Right ventricle myocardium superior (tissue), 1 donor: ENCODE results near the gene TP73. TPM values are rescaled to one million over a fixed set of nuclear protein-coding genes. Genes with fewer than 3 reads are reported as not detected.

Experiments used
- ATAC-seq: fragments of 200-7000 bp; cut with Tn5 transposase; one replicate; pipeline ENCODE4 v1.9.1; 2020; ENCODE audit warnings: mild to moderate bottlenecking; ENCODE audit not compliant: poor library complexity
- DNase-seq: peaks from one replicate; pipeline ENCODE4 v3.0.0-alpha.2; 2020
- intact Hi-C: fragments of 100-400 bp; cut with DNase I; formaldehyde crosslinking; loops from one replicate; pipeline ENCODE4 v1.11.2; 2022
- total RNA-seq: library from RNA; stranded (reverse); fragmentation: NEBNext Ultra II Directional; extraction: Animal tissue kit (Norgen Biotek cat#: 25700); gene quantifications from one replicate; pipeline ENCODE4 v1.2.1, GENCODE V29; 2021
- donor health status: DM: no; HTN: yes; CAD: no; lungs with severe emphysema.

TP73 gene
- total RNA-seq, 1 donor from 2014 or later: not detected

DNA sequence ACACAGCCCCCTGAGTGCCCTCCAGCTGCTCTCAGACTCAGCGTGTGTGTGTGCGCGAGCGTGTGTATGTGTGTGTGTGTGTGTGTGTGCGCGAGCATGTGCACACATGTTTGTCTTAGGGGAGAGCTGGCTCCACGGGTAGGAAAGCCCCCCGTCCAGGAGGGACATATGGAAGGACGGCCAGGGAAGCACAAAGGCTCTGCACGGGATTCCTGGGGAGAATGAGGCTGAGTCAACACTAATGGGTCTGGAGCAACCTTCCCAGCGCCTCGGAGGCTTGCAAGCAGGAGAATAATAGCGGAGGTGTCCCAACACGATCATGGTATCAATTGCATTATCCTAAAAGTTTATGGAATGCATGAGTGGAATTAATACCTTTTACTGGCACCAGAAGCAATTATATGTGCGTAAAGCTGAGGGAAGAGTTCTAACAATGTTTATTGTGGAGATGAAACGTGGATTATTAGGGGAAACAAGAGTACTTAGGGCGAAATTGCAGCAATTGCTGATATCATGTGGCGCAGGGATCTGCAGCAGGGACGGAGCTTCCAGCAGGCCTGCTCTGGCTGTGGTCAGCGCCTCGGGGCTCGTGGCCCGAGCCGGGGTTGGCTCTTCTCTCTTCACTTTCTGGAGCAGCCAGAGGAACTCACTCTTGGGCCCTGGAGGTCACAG, 59.6 kb downstream of the TP73 start:
- intact Hi-C loops: no loop called here
- ATAC-seq: no peak
- DNase-seq: no peak

DNA sequence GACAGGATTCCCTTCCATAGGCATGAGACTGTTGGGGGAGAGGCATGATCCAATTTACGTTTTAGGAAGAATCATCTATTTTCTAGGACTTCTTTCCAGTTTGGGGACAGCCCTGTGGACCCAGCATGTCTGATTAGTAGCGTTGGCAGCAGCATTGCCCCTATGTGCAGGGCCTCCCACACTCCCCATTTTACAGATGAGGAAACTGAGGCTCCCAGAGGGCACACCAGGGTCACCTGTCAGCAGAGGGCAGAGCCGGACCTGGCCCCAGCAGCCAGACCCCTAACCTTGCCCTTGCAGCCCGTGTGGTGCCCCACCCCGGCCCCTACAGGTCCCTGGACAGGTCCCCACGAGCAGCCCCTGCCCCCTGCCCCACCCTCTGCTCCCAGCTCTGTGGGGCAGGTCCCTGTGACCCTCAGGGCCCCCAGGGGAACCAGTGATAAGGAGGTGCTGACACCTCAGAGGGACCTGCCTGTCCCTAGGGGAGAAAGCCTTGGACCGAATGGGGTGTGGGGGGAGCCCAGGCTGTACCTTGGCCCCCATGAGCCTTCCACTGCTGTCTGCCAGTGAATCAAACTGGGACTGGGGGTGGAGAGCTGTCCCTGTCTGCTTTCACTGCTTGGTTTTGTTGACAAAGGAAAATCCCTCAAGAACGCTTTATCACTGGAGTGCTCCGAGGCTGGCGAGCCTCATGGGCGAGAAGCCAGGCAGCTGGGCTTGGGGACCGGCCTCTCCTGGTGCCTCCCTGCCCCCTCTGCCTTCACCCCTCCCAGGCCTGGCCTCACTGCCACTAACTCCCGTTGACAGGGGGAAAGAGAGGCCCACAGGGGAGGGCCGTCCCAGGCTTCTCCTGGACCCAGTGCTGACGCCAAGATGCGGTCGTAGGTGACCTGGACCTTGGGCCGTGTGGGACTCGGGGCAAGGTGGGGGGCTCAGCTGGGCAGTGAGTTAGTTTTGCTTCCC, 60.5 kb downstream of the TP73 start:
- ATAC-seq (peak; percentile 89), DNase-seq (peak; percentile 83)
- intact Hi-C loops: no loop called here

DNA sequence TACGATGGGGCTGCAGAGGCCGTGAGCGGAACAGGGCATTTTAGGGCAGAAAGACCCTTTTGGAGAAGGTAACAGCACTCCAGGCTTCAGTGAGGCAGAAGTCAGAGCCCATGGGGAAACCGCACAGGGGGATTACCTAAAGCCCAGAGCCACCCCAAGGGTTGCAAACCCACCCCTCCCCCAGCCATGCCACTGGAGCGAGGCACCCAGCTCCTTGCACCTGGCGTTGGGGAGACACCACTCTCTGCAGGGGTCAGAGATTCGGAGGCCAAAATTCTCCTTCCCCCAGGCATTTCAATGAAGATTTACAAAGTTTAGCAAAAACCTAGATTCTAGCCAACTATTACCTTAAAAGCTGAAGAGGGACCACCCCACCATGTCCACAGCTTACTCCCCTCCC, 61.5 kb downstream of the TP73 start:
- intact Hi-C loops: no loop called here
- ATAC-seq: no peak
- no peak for DNase-seq

DNA sequence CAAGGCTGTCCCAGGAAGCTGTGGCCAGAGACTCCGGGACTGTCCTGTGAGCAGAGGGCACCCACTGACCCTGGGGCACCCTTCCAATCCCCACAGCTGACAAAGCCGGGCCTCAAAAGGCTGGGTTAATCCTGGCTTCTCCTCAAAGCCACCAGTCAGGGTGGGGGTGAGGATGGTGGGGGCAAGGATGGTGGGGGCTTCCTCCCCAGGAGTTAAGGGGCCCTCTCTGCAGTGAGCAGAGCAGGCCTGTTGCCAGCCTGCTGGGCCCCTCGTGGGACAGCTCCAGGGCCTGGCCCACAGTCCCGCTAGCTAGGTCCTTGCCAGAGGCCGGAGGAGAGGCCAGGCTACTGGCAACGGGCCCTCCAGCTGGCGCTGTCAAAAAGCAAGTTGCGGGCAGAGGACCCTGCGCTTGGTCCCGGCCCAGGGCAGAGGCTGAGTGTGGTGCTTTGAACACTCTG, 62.0 kb downstream of the TP73 start:
- DNase-seq (peak; percentile 69), ATAC-seq (peak; percentile 73)
- intact Hi-C loops: no loop called here

DNA sequence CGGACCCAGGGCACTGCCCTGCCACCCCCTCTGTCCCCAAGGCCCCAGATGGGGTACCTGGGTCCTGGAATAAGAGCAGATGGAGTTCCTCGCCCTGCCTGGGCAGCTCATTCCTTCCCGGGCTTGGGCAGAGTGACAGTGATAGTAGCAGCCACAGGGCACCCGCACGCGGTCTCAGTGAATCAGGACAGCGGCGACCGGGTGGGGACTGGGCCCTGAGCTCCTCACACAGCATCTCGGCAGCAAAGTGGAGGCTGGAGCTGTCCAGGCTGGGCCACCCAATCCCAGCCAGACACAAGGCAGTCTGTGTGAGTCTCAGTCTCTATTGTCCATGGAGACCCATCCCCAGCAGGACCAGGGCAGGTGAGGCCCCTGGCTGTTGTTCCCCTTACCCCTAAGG, 62.5 kb downstream of the TP73 start:
- intact Hi-C loops: no loop called here
- no peak for ATAC-seq

DNA sequence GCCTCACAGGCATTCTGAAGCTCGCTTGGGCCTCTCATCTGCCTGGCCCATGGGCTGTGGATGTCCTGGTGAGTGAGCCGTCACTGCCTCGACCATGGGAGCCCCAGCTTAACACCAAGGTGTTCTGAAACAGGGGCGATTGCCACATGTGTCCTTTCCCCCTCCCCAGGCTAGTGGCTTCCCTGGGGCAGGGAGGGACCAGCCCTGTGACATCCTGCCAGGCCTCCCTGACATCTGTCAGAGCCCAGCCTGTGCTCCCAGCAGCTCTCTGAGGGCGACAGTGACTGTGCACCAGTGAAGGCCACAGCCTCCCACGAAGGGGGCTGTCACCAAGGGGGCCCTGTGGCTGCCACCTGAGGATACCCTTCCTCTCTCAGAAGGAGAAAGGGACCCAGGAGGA, 64.0 kb downstream of the TP73 start:
- ATAC-seq: no peak
- no peak for DNase-seq
- intact Hi-C loops: no loop called here

More for the DNA sequence above, 62.5 kb downstream of the TP73 start:
- no peak for DNase-seq

DNA sequence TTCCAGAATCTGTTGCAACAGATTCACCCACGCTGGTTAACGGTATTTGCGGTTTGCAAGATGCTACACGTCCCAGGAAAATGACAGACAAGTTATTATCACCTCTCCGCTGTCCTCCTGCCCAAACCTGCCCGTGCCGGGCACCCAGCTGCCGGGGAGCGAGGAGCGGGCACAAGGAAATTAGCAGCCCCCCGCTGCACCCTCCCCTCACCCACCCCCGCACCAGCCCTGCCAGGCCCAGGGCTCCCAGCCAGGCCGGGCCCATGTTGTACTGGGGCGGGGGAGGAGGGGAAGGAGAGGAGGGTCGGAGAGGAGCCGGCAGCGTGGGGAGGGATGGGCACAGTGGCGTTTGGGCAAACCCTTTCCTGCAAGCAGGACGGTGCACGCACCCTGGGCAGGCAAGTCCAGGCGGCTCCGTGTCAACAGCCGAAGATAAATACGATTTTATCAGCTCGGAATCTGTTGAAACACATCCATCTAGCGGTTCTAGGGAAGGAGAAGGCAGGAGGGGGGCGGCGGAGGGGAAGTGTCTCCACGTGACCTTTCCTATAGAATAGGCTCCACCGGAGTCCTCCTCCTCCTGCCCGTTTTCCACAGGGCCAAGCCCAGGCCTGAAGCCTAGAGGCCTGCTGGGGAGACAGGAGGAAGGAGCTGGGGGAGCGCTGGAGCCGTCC, 64.9 kb downstream of the TP73 start:
- no peak for DNase-seq
- ATAC-seq: no peak
- intact Hi-C loops: no loop called here

DNA sequence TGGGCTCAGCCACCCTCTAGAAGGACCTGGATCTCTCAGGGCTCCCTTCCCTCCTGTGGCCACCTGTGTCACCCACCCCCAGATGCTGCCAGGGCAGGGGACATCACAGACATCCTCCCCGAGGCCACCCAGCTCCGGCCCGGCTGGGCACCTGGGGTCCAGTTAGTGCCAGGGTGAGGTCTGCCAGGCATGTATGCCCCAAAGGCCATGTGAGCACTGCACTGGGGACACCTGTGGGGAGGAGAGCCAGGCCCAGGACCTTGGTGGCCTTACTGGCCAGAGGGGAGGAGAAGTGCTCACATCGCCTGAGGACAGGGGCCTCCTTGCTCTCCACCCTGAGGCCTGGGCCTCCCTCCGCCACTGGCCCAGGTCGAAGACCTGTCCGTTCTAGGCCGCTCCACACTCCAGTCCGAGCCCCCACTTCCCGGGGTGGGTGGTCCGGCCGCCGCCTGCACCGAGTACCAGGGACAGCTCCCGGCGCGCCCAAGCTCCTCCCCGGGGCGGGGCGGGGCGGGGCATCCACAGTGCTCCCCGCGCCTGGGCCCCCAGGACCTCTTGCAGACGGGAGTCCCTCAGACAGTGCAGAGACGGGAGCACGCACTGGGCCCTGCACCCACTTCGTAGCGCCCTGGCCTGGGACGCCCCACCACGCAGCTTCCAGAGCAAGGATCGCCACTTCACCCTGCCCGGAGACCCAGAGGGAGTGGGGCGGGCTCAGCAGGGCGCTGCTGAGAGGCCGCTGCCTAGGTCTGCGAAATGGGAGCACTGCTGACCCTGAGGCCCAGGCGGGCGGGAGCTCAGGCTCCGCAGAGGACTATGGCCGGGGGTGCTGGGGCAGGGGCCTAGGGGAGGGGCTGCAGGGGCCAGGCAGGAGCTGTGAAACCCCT, 65.6 kb downstream of the TP73 start:
- DNase-seq: no peak
- intact Hi-C loops: no loop called here
- no peak for ATAC-seq

DNA sequence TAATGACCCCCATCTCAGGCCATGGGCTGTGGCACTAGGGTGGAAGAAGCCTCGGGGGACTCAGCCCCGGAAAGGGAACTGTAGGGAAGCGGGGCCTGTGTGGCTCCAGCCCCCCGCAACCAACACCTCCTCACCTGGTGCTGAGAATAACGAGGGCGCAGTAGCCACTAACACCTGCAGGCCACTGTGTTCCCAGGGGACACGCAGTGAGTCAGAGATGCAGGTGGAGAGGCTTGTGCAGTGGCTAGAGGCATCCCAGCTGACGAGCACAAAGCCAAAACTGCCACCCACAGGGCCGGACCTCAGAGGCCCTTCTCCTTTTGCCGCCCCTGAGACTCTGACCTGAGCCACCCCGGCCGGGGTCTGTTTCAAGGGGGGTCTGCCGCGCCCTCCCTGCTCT, 66.4 kb downstream of the TP73 start:
- DNase-seq (no peak), ATAC-seq (no peak)
- intact Hi-C loops: no loop called here

DNA sequence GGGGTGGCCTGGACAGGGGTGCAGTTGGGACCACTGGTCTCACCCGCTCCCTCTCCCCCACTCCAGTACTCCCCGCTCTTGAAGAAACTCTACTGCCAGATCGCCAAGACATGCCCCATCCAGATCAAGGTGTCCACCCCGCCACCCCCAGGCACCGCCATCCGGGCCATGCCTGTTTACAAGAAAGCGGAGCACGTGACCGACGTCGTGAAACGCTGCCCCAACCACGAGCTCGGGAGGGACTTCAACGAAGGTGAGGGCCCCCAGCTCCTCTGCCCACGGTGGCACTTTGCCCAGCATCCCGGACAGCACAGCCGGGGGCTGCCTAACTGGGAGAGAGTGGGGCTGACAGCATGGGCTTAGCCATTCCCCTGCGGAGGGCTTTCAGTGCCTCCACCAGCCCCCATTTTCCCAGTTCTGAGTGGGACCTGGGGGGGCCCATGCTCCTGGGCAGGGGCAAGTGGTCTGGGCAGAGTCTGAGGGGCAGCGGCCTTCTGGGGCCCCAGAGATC, 69.7 kb downstream of the TP73 start:
- DNase-seq (no peak), ATAC-seq (no peak)
- intact Hi-C loops: loop anchor here (10.0 kb wide), 1 partner anchor 157 kb away; no protein-coding TSS in a partner anchor

DNA sequence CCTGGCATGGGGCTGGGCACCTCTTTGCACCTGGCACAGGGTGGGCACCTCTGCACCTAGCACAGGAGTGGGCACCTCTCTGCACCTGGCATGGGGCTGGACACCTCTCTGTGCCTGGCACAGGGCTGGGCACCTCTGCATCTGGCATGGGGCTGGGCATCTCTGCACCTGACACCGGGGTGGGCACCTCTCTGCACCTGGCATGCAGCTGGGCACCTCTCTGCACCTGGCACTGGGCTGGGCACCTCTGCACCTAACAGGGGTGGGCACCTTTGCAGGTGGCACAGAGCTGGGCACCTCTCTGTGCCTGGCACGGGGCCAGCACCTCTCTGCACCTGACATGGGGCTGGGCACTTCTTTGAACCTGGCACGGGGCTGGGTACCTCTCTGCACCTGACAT, 70.5 kb downstream of the TP73 start:
- intact Hi-C loops: loop anchor here (10.0 kb wide), 1 partner anchor 158 kb away; no protein-coding TSS in a partner anchor
- ATAC-seq: no peak
- no peak for DNase-seq

DNA sequence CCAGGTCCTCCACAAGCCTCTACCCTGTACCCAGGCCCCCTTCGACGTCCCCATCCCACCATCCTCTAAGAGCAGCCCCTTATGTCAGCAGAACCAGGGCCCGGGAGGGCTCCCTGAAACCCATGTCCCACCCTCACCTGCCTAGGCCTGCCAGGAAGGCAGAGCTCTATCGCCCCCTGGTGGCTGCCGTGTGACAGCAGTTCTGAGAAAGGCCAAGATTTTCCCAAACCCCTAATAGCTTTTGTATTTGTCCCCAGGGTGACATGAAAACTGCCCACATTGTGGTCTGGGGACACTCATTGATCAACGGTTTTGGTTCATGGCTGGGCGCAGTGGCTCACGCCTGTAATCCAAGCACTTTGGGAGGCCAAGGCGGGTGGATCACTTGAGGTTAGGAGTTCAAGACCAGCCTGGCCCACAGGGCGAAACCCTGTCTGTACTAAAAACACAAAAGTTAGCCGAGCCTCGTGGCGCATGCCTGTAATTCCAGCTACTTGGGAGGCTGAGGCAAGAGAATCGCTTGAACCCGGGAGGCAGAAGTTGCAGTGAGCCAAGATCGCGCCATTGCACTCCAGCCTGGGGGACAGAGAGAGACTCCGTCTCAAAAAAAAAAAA, 72.2 kb downstream of the TP73 start:
- intact Hi-C loops: loop anchor here (10.0 kb wide), 1 partner anchor 160 kb away; no protein-coding TSS in a partner anchor
- ATAC-seq (peak; percentile 68), DNase-seq (peak; percentile 83)

DNA sequence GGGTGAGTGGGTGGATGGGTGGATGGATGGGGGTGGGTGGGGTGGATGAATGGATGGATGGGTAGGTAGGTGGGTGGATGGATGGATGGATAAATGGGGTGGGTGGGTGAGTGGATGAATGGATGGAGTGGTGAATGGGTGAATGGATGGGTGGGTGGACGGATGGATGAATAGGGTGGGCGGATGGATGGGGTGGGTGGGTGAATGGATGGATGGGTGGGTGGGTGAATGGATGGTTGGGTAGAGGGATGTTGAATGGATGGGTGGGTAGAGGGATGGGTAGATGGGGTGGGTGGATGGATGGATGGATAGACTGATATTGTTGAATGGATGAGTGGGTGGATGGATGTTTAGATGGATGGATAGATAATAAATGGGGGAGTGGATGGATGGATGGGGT, 73.0 kb downstream of the TP73 start:
- DNase-seq (no peak), ATAC-seq (no peak)
- intact Hi-C loops: loop anchor here (10.0 kb wide), 1 partner anchor 161 kb away; no protein-coding TSS in a partner anchor

DNA sequence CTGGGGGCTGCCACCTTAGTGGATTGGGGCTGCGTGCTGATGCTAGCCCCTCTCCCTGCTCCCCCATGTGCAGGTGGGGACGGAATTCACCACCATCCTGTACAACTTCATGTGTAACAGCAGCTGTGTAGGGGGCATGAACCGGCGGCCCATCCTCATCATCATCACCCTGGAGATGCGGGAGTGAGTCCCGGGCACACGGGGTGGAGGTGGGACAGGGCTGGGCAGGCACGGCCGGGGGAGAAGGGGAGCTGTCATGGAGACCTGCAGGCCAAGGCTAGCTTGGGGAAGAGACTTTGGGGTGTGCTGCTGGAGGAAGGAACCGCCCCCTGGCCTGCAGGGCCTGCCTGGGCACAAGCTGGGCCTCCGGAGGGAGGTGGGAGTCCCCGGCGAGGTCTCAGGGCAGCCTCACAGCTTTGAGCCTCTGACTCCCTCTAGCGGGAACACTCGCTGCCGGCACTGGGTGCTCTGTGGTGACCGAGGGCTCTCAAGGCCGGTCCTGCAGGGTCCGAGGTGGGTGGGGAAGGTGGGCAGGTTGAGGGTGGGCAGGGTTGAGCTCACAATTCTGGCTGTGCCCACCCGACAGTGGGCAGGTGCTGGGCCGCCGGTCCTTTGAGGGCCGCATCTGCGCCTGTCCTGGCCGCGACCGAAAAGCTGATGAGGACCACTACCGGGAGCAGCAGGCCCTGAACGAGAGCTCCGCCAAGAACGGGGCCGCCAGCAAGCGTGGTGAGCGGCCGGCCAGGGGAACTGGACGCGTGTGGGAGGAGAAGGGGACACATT, 74.9 kb downstream of the TP73 start:
- intact Hi-C loops: loop anchor here (10.0 kb wide), 1 partner anchor 162 kb away; no protein-coding TSS in a partner anchor
- no peak for ATAC-seq
- DNase-seq: no peak

DNA sequence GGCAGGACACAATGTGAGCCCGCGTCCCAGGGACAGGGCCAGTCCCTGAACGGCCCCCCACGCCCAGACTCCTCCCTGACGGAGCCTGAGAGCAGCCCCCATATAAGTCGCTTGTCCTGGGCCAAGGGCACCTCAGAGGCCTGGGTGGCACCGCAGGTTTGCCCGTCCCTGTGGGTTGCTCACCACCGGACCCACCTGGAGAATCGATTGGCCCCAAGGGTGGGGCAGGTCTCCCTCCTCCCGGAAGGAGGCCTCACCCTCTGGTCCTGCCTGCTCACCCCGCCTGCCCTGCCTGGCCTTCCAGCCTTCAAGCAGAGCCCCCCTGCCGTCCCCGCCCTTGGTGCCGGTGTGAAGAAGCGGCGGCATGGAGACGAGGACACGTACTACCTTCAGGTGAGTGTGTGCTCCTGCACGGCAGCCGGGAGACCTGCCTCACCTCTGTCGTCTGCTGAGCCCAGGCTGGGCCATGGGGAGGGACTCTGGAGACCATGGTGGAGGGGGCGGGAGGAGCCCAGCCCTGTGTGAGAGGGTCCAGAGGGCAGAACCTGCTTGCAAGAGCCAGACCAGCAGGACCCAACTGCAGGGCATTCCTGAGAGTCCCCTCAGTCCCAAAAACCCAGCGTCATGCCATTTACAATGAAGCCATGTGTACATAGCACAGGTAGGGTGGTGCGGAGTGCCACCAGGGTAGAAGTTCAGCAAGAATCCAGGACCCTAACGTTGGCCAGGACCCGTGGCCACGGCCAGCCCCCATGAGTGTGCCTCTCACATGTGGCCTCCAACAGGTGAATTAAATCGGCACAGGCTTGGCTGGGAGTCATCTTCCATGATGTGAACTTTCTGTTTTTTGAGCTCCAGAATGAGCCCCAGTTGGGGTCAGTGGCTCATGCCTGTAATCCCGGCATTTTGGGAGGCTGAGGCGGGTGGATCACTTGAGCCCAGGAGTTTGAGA, 75.8 kb downstream of the TP73 start:
- ATAC-seq (no peak), DNase-seq (no peak)
- intact Hi-C loops: loop anchor here (10.0 kb wide), 1 partner anchor 163 kb away; no protein-coding TSS in a partner anchor
